MCF 10A (cell line): ENCODE data around the gene NLRP2B. TPM values are rescaled to one million over a fixed set of nuclear protein-coding genes. Genes with fewer than 3 reads are reported as not detected.

Experiments used
- BruUV-seq: library from RNA; stranded (reverse); fragments of 400-500 nt; replicated peaks from 2 replicates; lab custom pipeline; 2021; lab: Mats Ljungman, UMichigan
- CTCF ChIA-PET: fragments of 300-600 bp; sonication (Branson Sonifier 250); formaldehyde crosslinking; extraction: SDS; loops from one replicate; lab custom pipeline; 2021; ENCODE audit warnings: antibody characterized with exemption, inconsistent platforms; lab: Yijun Ruan, JAX
- POLR2A ChIA-PET: fragments of 300-600, 350-650 bp; sonication (Branson Sonifier 250); formaldehyde crosslinking; extraction: SDS; loops from one replicate; lab custom pipeline; 2020; ENCODE audit warnings: antibody characterized with exemption, inconsistent platforms; lab: Yijun Ruan, JAX
- DNase-seq: peaks from one replicate; pipeline ENCODE4 v3.0.0-alpha.2; 2018; ENCODE audit not compliant: unreplicated experiment
- H3K27ac Mint-ChIP-seq: one replicate; pipeline ENCODE4 v1.8.0; 2022; ENCODE audit warnings: mild to moderate bottlenecking, low read depth, mixed read lengths; ENCODE audit not compliant: unreplicated experiment
- H3K27me3 Mint-ChIP-seq: one replicate; pipeline ENCODE4 v1.8.0; 2022; ENCODE audit warnings: mixed read lengths; ENCODE audit not compliant: insufficient read depth, unreplicated experiment
- H3K36me3 Mint-ChIP-seq: one replicate; pipeline ENCODE4 v1.8.0; 2022; ENCODE audit warnings: mild to moderate bottlenecking, moderate library complexity, mixed read lengths; ENCODE audit not compliant: insufficient read depth, unreplicated experiment
- H3K4me1 Mint-ChIP-seq: one replicate; pipeline ENCODE4 v1.8.0; 2022; ENCODE audit warnings: mixed read lengths; ENCODE audit not compliant: insufficient read depth, unreplicated experiment
- H3K4me3 Mint-ChIP-seq: one replicate; pipeline ENCODE4 v1.8.0; 2022; ENCODE audit warnings: mild to moderate bottlenecking, moderate library complexity, mixed read lengths; ENCODE audit not compliant: unreplicated experiment
- H3K9me3 Mint-ChIP-seq: one replicate; pipeline ENCODE4 v1.8.0; 2022; ENCODE audit warnings: mixed read lengths; ENCODE audit not compliant: unreplicated experiment
- intact Hi-C: fragments of 100-400 bp; cut with micrococcal nuclease; formaldehyde crosslinking; loops from 2 replicates; pipeline ENCODE4 v1.14.1; 2022
- total RNA-seq: library from RNA; stranded (reverse); gene quantifications from 2 replicates; pipeline ENCODE4 v1.2.3, GENCODE V29; 2022
- TF ChIP-seq, protein P1 (sequence below): fragments of 200-600 bp; IDR thresholded peaks from one replicate; pipeline ENCODE4 v1.8.0; 2022; ENCODE audit warnings: antibody characterized with exemption, mild to moderate bottlenecking; ENCODE audit not compliant: unreplicated experiment

NLRP2B gene
- total RNA-seq, 1 experiment from 2014 or later, result not detected

DNA sequence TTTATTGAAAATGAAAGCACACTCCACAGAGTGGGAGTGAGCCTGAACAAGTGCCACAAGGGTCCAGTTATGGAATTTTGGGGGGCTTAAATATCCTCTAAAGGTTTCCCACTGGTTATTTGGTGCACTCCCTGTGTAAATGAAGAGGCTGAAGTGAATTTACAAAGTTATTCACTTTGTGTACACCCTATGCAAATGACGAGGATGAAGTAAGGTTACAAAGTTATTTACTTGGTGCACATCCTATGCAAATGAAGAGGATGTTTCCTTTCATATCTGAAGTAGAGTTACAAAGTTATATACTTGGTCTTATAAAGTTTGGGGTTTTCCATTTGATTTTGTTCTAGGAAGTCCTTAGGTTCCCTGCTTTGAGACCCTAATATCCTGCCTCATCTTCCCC lies 13.1 kb downstream of the NLRP2B start:
- TF ChIP-seq, protein P1, sequence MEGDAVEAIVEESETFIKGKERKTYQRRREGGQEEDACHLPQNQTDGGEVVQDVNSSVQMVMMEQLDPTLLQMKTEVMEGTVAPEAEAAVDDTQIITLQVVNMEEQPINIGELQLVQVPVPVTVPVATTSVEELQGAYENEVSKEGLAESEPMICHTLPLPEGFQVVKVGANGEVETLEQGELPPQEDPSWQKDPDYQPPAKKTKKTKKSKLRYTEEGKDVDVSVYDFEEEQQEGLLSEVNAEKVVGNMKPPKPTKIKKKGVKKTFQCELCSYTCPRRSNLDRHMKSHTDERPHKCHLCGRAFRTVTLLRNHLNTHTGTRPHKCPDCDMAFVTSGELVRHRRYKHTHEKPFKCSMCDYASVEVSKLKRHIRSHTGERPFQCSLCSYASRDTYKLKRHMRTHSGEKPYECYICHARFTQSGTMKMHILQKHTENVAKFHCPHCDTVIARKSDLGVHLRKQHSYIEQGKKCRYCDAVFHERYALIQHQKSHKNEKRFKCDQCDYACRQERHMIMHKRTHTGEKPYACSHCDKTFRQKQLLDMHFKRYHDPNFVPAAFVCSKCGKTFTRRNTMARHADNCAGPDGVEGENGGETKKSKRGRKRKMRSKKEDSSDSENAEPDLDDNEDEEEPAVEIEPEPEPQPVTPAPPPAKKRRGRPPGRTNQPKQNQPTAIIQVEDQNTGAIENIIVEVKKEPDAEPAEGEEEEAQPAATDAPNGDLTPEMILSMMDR, result no peak
- no peak overlapping the region for H3K27ac Mint-ChIP-seq
- H3K4me3 Mint-ChIP-seq, result no peak overlapping the region
- H3K4me1 Mint-ChIP-seq, result no peaks in the 10 kb centered on the region
- no peaks in the 10 kb centered on the region for H3K36me3 Mint-ChIP-seq
- H3K9me3 Mint-ChIP-seq, result peaks cover 4% of the 10 kb centered on the region
- no TSS peak for BruUV-seq
- H3K27me3 Mint-ChIP-seq, result no peaks in the 10 kb centered on the region
- CTCF ChIA-PET, result interaction anchor here (0.7 kb wide), 1 partner anchor 69 kb away, joined by 5 read pairs; no protein-coding TSS in a partner anchor
- POLR2A ChIA-PET, result no interaction called here
- intact Hi-C loops, result no loop called here
- no peak for DNase-seq

DNA sequence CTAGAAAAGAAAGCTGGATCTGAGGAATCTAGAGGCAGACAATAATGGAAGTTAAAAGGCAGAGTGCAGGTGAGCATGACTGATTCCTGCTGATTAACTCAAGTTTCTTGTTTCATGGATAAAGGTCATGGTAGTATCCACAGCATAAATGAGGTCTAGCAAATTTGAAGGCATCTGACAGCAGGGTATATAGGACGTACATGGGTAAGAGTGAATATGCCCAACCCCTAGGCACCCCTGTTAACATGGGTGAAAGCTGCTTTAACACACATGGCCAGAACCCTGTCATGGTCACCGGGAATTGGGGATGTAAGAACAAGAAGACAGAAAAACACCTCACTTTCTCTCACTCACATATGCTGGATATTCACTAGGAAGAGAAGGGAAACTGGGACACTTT lies 25.0 kb downstream of the NLRP2B start:
- DNase-seq, result no peak
- no TSS peak for BruUV-seq
- peaks cover 6% of the 10 kb centered on the region for H3K9me3 Mint-ChIP-seq
- CTCF ChIA-PET, result no interaction called here
- H3K27ac Mint-ChIP-seq, result no peak overlapping the region
- intact Hi-C loops, result no loop called here
- no peaks in the 10 kb centered on the region for H3K36me3 Mint-ChIP-seq
- no peak overlapping the region for H3K4me3 Mint-ChIP-seq
- TF ChIP-seq, protein P1, result no peak
- H3K4me1 Mint-ChIP-seq, result no peaks in the 10 kb centered on the region
- POLR2A ChIA-PET, result no interaction called here
- H3K27me3 Mint-ChIP-seq, result no peaks in the 10 kb centered on the region

DNA sequence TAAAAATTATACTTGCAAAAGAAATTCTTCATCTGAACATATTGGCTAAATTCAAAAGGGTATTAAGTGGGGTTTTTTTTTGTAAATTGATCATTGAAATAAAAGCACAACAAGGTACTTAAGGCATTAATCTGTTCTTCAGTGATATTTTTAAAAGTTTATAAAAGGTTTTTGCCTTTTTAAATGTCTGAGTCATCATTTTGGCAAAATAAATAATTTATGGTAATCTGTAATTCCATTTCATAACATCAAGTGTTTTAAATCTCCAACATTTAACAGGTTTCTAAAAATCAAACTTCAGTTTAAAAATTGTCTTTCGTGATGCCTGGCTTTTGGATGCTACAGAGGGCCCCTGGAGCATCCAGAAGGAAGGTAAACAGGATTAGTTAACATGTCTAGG lies 27.4 kb downstream of the NLRP2B start:
- intact Hi-C loops, result no loop called here
- H3K4me3 Mint-ChIP-seq, result no peak overlapping the region
- H3K36me3 Mint-ChIP-seq, result no peaks in the 10 kb centered on the region
- no TSS peak for BruUV-seq
- TF ChIP-seq, protein P1, result no peak
- peaks cover 6% of the 10 kb centered on the region for H3K9me3 Mint-ChIP-seq
- no peaks in the 10 kb centered on the region for H3K4me1 Mint-ChIP-seq
- DNase-seq, result no peak
- no peaks in the 10 kb centered on the region for H3K27me3 Mint-ChIP-seq
- ChIA-PET POLR2A (interaction anchor here (0.6 kb wide), 1 partner anchor 115 kb away, joined by 3 read pairs; no protein-coding TSS in a partner anchor), CTCF (interaction anchor here (0.6 kb wide), 1 partner anchor 262 kb away, joined by 3 read pairs; no protein-coding TSS in a partner anchor)
- H3K27ac Mint-ChIP-seq, result no peak overlapping the region

DNA sequence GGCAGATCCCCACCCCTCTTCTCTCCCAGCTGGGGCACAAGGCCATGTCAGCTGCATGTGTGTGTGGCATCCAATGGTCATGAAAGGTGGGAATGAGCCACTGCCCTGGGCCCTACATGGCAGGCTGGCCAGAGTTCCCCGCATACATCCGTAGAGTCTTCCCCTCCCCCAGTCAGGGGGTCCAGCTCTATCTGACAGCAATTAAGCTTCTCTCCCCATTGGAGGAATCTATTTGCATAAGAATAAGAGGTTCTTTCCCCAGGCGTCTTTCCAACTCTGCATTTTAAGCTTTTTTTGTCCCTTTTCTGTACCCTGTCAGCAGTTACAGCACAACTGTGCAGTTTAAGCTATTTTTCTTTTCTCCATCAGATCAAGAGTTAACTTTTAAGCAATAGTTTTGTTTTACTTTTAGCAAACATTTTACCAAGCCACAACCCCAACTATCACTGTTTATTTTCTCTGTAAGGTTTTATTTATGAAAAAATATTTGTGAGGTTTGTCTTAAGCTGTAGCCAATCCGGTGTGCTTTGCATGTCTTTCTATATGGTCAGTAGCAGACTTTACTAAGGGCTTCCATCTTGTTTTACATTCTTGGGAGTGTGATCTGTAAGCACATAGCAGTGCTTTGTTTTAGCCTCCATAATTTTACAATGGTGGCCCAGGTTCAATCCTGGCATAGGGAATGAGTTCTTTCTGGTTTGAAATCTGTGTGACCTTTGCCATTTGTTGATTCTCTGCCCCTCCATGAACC lies 28.7 kb downstream of the NLRP2B start:
- ChIA-PET CTCF (no interaction called here), POLR2A (no interaction called here)
- Mint-ChIP-seq H3K4me1 (no peaks in the 10 kb centered on the region), H3K36me3 (no peaks in the 10 kb centered on the region), H3K27me3 (no peaks in the 10 kb centered on the region), H3K27ac (no peak overlapping the region), H3K4me3 (no peak overlapping the region), H3K9me3 (peaks cover 6% of the 10 kb centered on the region)
- intact Hi-C loops, result no loop called here
- no TSS peak for BruUV-seq
- TF ChIP-seq, protein P1, result no peak
- DNase-seq, result no peak
